Suprapubic skin (tissue), 4 donors: ENCODE results near the gene GPRC5C. TPM values are rescaled to one million over a fixed set of nuclear protein-coding genes. Genes with fewer than 3 reads are reported as not detected.

Experiments used
- DNase-seq, 2 donors: peaks; one replicate each; pipeline ENCODE4 v3.0.0-alpha.2; 2019; ENCODE audit warnings: low spot score in 2 of 2
- H3K27ac ChIP-seq: fragments of 200-600 bp; sonication (generic); one replicate; pipeline ENCODE4 v1.5.1; 2019
- H3K27me3 ChIP-seq: fragments of 200-600 bp; sonication (generic); one replicate; pipeline ENCODE4 v1.5.1; 2019
- H3K36me3 ChIP-seq: fragments of 200-600 bp; sonication (generic); one replicate; pipeline ENCODE4 v1.5.1; 2019
- H3K4me1 ChIP-seq: fragments of 200-600 bp; sonication (generic); one replicate; pipeline ENCODE4 v1.5.1; 2019
- H3K4me3 ChIP-seq: fragments of 200-600 bp; sonication (generic); one replicate; pipeline ENCODE4 v1.5.1; 2019; ENCODE audit warnings: mild to moderate bottlenecking
- H3K9me3 ChIP-seq: fragments of 200-600 bp; sonication (generic); one replicate; pipeline ENCODE4 v1.5.1; 2019
- CTCF ChIP-seq, 2 donors: fragments of 200-600 bp in 1 of 2; fragments of 450-650 bp in 1 of 2; sonication (generic) in 1 of 2; IDR thresholded peaks; one replicate each; pipeline ENCODE4 v1.5.1; 2016 to 2019; ENCODE audit warnings: antibody characterized with exemption in 2 of 2, mild to moderate bottlenecking in 1 of 2, moderate library complexity in 1 of 2
- EP300 ChIP-seq: sonication (generic); formaldehyde crosslinking; IDR thresholded peaks from one replicate; pipeline ENCODE4 v1.6.1; 2017; ENCODE audit warnings: antibody characterized with exemption
- POLR2A ChIP-seq, 2 donors: fragments of 450-650 bp; IDR thresholded peaks; one replicate each; pipeline ENCODE4 v1.6.1; 2017; ENCODE audit warnings: antibody characterized with exemption in 2 of 2, mild to moderate bottlenecking in 2 of 2, moderate library complexity in 2 of 2
- POLR2AphosphoS5 ChIP-seq, 3 donors: sonication (generic); formaldehyde crosslinking; IDR thresholded peaks; one replicate each; pipeline ENCODE4 v1.6.1; 2017; ENCODE audit warnings: antibody characterized with exemption in 3 of 3
- WGBS: methylation state at CpG from one replicate; pipeline ENCODE4 v1.1.5; 2018; 5-methylcytosine and 5-hydroxymethylcytosine counted together
- total RNA-seq, 4 donors: library from RNA; depleted of rRNA; stranded (reverse); fragments of >200 nt; gene quantifications; one replicate each; pipeline ENCODE4 v1.1.0, GENCODE V29; 2016

GPRC5C gene
- total RNA-seq, 4 donors from 2014 or later, result 72.0 to 106 (median 91.5) TPM

DNA sequence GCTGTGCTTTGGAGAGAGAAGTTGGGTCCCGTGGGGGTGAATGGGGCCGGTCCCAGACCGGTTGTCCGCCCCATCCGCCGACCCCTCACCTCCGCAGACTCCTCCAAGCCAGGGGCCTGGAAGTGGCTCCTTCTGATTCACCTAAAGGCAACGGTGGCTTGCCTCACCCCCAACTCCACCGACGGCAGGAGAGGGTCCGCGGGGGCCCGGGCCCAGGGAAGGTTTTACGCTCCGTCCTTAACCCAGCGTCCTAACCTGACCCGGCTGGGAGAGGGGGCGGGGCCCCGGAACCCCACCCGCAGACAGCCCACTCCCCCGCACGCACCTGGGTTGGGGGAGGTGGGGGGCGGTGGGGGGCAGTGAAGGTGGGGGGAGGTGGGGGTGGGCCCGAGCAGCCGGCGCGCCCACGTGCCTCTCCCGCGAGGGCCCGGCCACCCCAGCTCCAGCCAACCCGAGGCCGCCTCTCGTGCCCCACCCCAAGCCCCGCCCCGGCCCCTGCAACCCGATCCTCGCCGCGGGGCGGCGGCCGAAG lies 21.8 kb downstream of the GPRC5C start:
- WGBS, result 0% methylated on average over 1 of the region's 43 CpGs
- peak overlapping the region; percentile 77 for H3K27ac ChIP-seq
- H3K36me3 ChIP-seq, result no peaks in the 10 kb centered on the region
- H3K9me3 ChIP-seq, result no peaks in the 10 kb centered on the region
- peaks cover 6% of the 10 kb centered on the region for H3K27me3 ChIP-seq
- H3K4me3 ChIP-seq, result peak overlapping the region; percentile 51
- no peak for DNase-seq
- no peak for TF ChIP-seq POLR2AphosphoS5 (IDR thresholded peaks at IDR 0.05)
- TF ChIP-seq EP300, result no peak
- TF ChIP-seq POLR2A (IDR thresholded peaks at IDR 0.05), result no peak
- peaks cover 48% of the 10 kb centered on the region for H3K4me1 ChIP-seq

- Histone ChIP-seq H3K27ac (peak overlapping the region; percentile 77), H3K9me3 (no peaks in the 10 kb centered on the region), H3K4me1 (peaks cover 48% of the 10 kb centered on the region), H3K4me3 (peak overlapping the region; percentile 51), H3K36me3 (no peaks in the 10 kb centered on the region), H3K27me3 (peaks cover 6% of the 10 kb centered on the region)
- TF ChIP-seq CTCF (IDR thresholded peaks at IDR 0.05), result peak in 1 of 2 donors; percentile 34
- no peak for TF ChIP-seq POLR2A (IDR thresholded peaks at IDR 0.05)
- TF ChIP-seq EP300, result no peak
- peak in 1 of 3 donors; percentile 7 for TF ChIP-seq POLR2AphosphoS5 (IDR thresholded peaks at IDR 0.05)
- DNase-seq, result peak; percentile 91 to 95
- 20% methylated on average over 12 of the region's 40 CpGs for WGBS
These were observed 22.5 kb downstream of the GPRC5C start for GRCh38 chr17:74454197-74455024.

DNA sequence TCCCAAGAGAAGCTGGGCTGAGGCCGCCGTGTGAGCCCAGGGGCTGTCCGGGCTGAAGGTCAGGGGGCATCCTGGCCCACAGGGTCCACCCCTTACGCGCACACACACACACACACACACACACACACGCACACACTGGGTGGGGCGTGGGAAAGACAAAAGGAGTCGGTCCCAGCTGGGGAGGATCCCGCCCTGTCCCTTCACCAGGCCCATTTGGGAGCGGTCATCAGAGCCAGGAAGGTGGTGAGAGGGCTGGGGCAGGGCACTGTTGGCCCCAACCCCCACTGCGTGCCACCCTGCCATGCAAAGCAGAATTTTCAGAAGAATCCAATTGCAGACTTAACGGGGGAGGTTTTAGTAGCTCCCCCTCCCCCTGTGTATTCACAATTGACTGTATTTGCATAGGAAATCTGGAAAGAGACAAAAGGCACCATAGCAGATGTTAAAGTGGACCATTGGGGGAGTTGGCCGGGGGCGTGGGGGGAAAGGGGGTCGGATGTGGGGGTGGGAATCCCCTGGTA lies 23.2 kb downstream of the GPRC5C start:
- 45% methylated on average over 10 of the region's 15 CpGs for WGBS
- Histone ChIP-seq H3K4me3 (peak overlapping the region; percentile 51), H3K27ac (peak overlapping the region; percentile 77), H3K36me3 (no peaks in the 10 kb centered on the region), H3K4me1 (peaks cover 48% of the 10 kb centered on the region), H3K9me3 (no peaks in the 10 kb centered on the region), H3K27me3 (peaks cover 6% of the 10 kb centered on the region)
- DNase-seq, result no peak
- TF ChIP-seq CTCF (IDR thresholded peaks at IDR 0.05) (no peak), POLR2AphosphoS5 (IDR thresholded peaks at IDR 0.05) (no peak), POLR2A (IDR thresholded peaks at IDR 0.05) (no peak), EP300 (no peak)

DNA sequence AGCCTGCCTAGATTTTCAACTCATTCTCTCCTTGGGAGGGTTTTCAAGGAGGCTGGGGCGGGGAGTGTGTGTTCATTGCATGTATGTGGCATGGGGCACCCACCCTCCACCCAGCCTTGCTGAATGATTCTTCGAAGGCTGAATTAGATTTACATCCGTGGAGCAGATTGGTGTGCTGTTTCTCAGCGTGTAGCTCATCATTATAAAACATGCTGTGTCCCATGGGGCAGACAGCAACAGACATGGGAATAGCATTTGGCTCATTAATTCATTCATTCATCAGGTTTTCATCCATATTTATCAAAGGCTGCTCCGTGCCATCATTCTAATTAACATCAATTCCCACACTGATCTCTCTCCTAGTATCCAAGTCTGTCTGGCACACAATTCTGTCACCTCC lies 23.9 kb downstream of the GPRC5C start:
- no peak overlapping the region for H3K27ac ChIP-seq
- H3K36me3 ChIP-seq, result no peaks in the 10 kb centered on the region
- no peak for TF ChIP-seq POLR2AphosphoS5 (IDR thresholded peaks at IDR 0.05)
- no peak for TF ChIP-seq CTCF (IDR thresholded peaks at IDR 0.05)
- no peak for TF ChIP-seq EP300
- no peak for TF ChIP-seq POLR2A (IDR thresholded peaks at IDR 0.05)
- peaks cover 48% of the 10 kb centered on the region for H3K4me1 ChIP-seq
- no peaks in the 10 kb centered on the region for H3K9me3 ChIP-seq
- WGBS, result 66% methylated on average over 5 of the region's 5 CpGs
- H3K27me3 ChIP-seq, result peaks cover 6% of the 10 kb centered on the region
- H3K4me3 ChIP-seq, result no peak overlapping the region
- DNase-seq, result no peak

- H3K4me1 ChIP-seq, result peaks cover 45% of the 10 kb centered on the region
- H3K27ac ChIP-seq, result no peak overlapping the region
- 20% methylated on average over 18 of the region's 18 CpGs for WGBS
- H3K27me3 ChIP-seq, result peaks cover 6% of the 10 kb centered on the region
- TF ChIP-seq POLR2A (IDR thresholded peaks at IDR 0.05), result no peak
- TF ChIP-seq EP300, result no peak
- TF ChIP-seq CTCF (IDR thresholded peaks at IDR 0.05), result peak; percentile 85 to 91
- TF ChIP-seq POLR2AphosphoS5 (IDR thresholded peaks at IDR 0.05), result no peak
- H3K9me3 ChIP-seq, result no peaks in the 10 kb centered on the region
- H3K36me3 ChIP-seq, result no peaks in the 10 kb centered on the region
- DNase-seq, result peak in 1 of 2 donors; percentile 86
- no peak overlapping the region for H3K4me3 ChIP-seq
These were observed 25.4 kb downstream of the GPRC5C start for GRCh38 chr17:74457146-74457819.
